ENCODE measurements around the gene ARSD.
"Not testable (repeated sequence)": the region's sequence is repeated elsewhere in the genome, so short reads cannot be mapped to it uniquely, and the experiment has no call there.

Gene ARSD

GRCh38 chrX:2933125-2933900, 4.2 kb upstream of the ARSD start:
- no peak for DNase-seq (ENCODE audit: low read depth in 3 of 3)

GRCh38 chrX:2931612-2932011, 2.5 kb upstream of the ARSD start:
- no peak for DNase-seq (ENCODE audit: low read depth in 3 of 3)

- no peak for DNase-seq (ENCODE audit: low read depth in 3 of 3)
Observed at GRCh38 chrX:2931155-2931554, 2.0 kb upstream of the ARSD start.

- DNase-seq (ENCODE audit: low read depth in 3 of 3): no peak
Observed at GRCh38 chrX:2928191-2928582, 952 bp downstream of the ARSD start.

- DNase-seq (ENCODE audit: low read depth in 3 of 3): no peak
Observed at GRCh38 chrX:2926664-2927275, 2.4 kb downstream of the ARSD start.

GRCh38 chrX:2926255-2926654, 2.9 kb downstream of the ARSD start:
- not testable (repeated sequence) for DNase-seq (ENCODE audit: low read depth in 3 of 3)

GRCh38 chrX:2924151-2924550, 5.0 kb downstream of the ARSD start:
- DNase-seq (ENCODE audit: low read depth in 3 of 3): no peak

- DNase-seq (ENCODE audit: low read depth in 3 of 3): no peak
Observed at GRCh38 chrX:2921750-2922149, 7.4 kb downstream of the ARSD start.

GRCh38 chrX:2921193-2921592, 7.9 kb downstream of the ARSD start:
- DNase-seq (ENCODE audit: low read depth in 3 of 3): no peak

- DNase-seq (ENCODE audit: low read depth in 3 of 3): no peak
Observed at GRCh38 chrX:2917767-2918166, 11.4 kb downstream of the ARSD start.

- DNase-seq (ENCODE audit: low read depth in 3 of 3): no peak
Observed at GRCh38 chrX:2913118-2913517, 16.0 kb downstream of the ARSD start.

GRCh38 chrX:2910109-2910508, 19.0 kb downstream of the ARSD start:
- no peak for DNase-seq (ENCODE audit: low read depth in 3 of 3)

- DNase-seq (ENCODE audit: low read depth in 3 of 3): no peak
Observed at GRCh38 chrX:2908125-2908685, 20.9 kb downstream of the ARSD start.

GRCh38 chrX:2907295-2907694, 21.8 kb downstream of the ARSD start:
- DNase-seq (ENCODE audit: low read depth in 3 of 3): no peak

- DNase-seq (ENCODE audit: low read depth in 3 of 3): no peak
Observed at GRCh38 chrX:2903366-2903765, 25.8 kb downstream of the ARSD start.

- no peak for DNase-seq (ENCODE audit: low read depth in 3 of 3)
Observed at GRCh38 chrX:2902841-2903240, 26.3 kb downstream of the ARSD start.

- no peak for DNase-seq (ENCODE audit: low read depth in 3 of 3)
Observed at GRCh38 chrX:2901367-2902036, 27.6 kb downstream of the ARSD start.

- no peak for DNase-seq (ENCODE audit: low read depth in 3 of 3)
Observed at GRCh38 chrX:2898846-2899512, 30.2 kb downstream of the ARSD start.

GRCh38 chrX:2897690-2898623, 31.2 kb downstream of the ARSD start:
- DNase-seq (ENCODE audit: low read depth in 3 of 3): not testable (repeated sequence)

GRCh38 chrX:2897311-2897689, 31.8 kb downstream of the ARSD start:
- no peak for DNase-seq (ENCODE audit: low read depth in 3 of 3)

GRCh38 chrX:2894885-2895292, 34.2 kb downstream of the ARSD start:
- DNase-seq (ENCODE audit: low read depth in 3 of 3): no peak

All from stimulated activated CD4-positive, alpha-beta T cell treated with anti-CD3 and anti-CD28 coated beads, TNF-alpha, amount 100 ng/mL, for 48 hours (primary cell).